HG03139 (cell line): ENCODE measurements around the gene CYP8B1.

ENCODE experiments used
- ATAC-seq: cut with Tn5 transposase; IDR thresholded peaks from one replicate; pipeline ENCODE4 v1.9.1; 2021; ENCODE audit not compliant: unreplicated experiment

Gene CYP8B1

GRCh38 chr3:42827654-42828053, 48.0 kb downstream of the CYP8B1 start:
- no peak for ATAC-seq

- ATAC-seq = no peak
Measured at GRCh38 chr3:42827023-42827422, 48.7 kb downstream of the CYP8B1 start.

DNA sequence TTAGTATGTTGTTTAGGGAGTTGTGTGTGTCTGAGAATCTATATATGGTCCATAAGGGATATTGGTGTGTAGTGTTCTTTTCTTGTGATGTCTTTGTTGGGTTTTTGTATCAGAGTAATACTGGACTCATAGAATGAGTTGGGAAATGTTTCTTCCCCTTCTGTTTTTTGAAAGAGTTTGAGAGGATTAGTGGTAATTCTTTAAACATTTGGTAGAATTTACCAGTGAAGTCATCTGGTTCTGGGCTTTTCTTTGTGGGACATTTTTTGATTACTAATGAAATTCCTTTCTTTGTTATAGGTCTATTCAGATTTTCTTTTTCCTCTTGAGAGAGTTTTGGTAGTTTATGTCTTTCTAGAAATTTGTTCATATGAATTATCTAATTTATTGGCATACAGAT, 49.5 kb downstream of the CYP8B1 start:
- ATAC-seq = no peak

DNA sequence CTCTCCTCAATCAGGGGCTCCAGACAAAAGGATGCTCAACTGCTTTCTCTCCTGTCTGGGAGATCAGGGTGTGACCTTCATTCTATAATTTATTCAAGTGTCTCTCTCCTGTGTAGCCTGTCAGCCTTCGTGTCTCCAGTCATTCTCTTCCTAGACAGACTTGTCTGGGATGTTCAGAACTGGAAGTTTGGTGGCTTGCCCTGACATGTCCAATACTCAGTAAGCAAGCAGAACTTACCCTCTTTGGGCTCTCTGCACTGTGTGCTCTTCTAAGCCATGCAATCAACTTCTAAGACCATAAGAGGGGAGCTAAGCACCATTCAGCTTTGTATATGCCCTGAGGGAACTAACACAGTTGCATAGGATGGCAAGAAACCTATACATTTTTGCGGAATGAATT, 52.3 kb downstream of the CYP8B1 start:
- no peak for ATAC-seq

- ATAC-seq = no peak
Measured at GRCh38 chr3:42822828-42823227, 52.9 kb downstream of the CYP8B1 start.
